Urothelium cell line (cell line): ENCODE data around the gene RNPEP.
"Not testable (repeated sequence)": the region's sequence is repeated elsewhere in the genome, so short reads cannot be mapped to it uniquely, and the experiment has no call there.

Experiments used
- DNase-seq: peaks from one replicate; pipeline ENCODE4 v3.0.0; 2011; ENCODE audit warnings: low spot score, mixed read lengths
- FAIRE-seq: peaks from 2 replicates; lab custom pipeline; 2011; peaks lifted over from hg19 to GRCh38; lab: Jason Lieb, UNC

Gene RNPEP

DNA sequence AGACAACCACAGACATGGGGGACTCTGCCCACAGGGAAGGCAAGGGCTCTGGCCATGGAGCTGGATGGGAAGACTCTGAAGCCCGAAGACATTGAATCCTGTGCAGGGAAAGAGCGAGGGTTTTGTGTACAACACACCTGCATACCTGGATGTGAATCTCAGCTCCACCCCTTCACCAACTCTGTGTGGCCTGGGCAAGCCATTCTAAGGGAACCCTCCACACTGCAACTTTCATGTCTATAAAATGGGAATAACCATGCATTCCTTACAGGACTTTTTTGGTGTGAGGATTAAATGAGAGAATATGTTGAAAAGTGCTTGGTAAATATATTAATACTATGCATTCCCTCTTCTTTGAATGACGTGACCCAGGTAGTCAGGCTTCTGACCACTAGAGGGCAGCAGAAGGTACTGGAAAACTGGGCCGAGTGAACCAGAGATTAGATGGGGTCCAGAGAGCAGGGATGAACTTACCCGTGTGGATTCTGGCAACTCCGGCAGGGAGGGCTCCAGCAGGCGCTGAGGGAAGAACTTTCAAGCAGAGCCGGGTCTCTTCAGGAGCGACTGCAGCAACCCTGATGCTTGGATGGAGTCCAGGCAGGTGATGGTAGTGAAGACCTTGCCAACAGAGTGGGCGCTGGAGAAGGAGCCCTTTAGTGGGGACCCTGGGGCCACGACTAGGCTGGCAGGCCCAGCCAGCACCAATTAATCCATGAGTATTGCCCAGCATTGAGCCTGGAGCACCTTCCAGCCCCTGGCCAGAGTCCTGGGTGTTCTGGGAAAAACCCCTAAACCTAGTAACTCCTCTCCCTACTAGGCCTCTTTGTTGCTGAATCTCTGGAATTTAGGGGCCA, 27.1 kb downstream of the RNPEP start:
- FAIRE-seq, result no peak

DNA sequence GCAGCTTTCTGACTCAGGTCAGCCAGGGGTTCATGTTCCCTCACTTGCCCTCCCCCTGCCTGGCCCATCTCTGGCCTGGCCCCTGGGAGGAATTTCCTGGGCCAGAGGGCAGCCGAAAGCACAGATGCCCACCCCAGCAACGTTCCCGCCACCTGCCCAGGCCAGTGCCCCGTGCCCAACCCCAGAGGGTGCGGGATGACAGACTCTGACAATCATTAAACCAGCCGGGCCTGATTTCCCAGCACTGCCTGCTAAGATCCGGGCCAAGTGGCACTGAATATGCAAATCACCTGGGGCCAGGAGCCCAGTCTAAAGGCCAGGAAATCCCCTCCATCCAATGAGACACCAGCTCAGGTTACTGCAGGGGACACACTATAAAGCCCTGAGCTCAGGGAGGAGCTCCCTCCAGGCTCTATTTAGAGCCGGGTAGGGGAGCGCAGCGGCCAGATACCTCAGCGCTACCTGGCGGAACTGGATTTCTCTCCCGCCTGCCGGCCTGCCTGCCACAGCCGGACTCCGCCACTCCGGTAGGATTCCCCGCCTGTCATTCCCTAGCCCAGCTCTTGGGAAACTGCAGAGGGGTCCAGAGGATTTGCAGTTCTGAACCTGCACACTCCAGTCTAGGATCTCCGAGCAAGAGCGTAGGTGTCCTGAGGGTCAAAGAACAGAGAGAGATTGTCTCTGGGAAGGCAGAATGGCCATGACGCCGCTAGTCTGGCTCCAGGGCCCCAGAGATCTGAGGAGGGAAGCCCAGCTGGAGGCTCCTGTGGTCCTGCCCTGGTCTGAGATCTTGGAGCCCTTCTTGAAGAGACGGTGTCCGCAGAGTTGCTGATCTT, 27.9 kb downstream of the RNPEP start, which contains the start of gene ELF3:
Gene ELF3 (plus strand): TSS at position 408 of the 836 bp plus-strand sequence. CDS start 550 bp downstream, outside the sequence.
- DNase-seq, result no peak
- FAIRE-seq, result no peak

More for the DNA sequence above, 27.1 kb downstream of the RNPEP start:
- peak; percentile 71 for DNase-seq

DNA sequence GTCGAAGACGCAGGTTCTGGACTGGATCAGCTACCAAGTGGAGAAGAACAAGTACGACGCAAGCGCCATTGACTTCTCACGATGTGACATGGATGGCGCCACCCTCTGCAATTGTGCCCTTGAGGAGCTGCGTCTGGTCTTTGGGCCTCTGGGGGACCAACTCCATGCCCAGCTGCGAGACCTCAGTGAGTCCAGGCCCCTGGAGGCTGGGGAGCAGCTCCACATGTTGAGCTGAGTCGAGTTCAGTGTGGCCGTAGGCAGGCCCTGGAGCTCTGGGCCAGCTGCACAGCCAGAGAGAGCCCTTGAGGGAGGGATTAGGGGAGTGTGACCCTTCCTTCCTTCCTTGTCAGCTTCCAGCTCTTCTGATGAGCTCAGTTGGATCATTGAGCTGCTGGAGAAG, 29.5 kb downstream of the RNPEP start:
- FAIRE-seq (no peak), DNase-seq (no peak)

DNA sequence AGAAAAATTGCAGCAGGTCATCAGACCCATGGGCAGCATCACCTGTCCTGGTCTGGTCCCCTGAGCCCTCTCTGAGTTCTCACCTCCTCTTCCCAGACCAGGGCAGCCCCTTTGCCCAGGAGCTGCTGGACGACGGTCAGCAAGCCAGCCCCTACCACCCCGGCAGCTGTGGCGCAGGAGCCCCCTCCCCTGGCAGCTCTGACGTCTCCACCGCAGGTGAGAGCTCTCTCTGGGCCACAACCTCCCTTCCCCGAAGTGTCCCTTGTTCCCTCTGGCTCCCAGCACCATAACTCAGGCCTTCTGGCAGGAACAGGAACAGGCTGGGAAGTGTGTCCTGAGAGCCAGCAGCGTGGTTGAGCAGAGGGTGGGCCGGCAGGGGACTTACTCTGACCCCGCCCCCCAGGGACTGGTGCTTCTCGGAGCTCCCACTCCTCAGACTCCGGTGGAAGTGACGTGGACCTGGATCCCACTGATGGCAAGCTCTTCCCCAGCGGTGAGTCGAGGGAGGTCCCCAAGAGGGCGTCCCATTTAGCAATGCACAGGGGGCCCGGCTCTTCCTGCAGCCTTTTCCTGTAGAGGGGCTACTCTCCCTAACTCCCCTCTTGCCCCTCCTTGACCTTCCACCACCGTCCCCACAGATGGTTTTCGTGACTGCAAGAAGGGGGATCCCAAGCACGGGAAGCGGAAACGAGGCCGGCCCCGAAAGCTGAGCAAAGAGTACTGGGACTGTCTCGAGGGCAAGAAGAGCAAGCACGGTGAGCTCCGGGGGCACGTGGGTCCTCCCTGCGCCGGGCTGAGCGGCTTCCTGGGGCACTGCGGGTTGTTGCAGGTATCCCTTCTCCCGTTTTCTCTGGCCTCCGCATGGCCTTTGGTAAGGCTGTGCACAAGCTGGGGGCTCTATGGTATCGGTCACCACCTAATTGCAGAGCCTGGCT, 30.4 kb downstream of the RNPEP start:
- no peak for DNase-seq
- no peak for FAIRE-seq

DNA sequence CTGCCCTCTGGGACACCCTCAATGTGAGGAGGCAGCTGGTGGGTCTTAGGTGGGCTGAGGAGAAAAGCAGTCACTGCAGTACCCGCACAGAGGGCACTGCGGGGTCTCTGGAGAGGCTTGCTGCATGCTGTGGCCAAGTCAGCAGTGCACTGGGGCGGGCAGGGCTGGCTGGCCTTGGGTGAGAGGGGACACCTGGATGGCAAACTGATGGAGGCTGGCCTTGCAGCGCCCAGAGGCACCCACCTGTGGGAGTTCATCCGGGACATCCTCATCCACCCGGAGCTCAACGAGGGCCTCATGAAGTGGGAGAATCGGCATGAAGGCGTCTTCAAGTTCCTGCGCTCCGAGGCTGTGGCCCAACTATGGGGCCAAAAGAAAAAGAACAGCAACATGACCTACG, 31.2 kb downstream of the RNPEP start:
- FAIRE-seq (no peak), DNase-seq (no peak)

DNA sequence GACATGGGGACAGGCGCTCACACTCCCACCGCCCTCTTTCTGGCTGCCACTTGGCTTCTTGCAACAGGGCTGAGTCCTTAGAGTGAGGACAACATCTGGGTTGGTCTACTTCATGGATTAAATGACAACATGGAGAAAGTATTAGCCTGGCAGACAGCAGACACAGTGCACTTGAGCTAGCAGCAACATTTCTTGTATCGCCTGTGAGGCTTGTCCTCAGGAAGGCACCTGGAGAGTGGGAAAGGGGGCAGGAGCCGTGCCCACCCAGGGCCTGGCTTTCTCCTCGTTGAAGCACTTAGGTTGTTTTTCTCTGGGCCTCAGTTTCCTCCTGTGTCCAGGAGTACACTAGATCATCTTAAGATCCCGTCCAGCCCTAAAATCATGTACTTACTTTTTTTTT, 31.6 kb downstream of the RNPEP start:
- no peak for FAIRE-seq
- no peak for DNase-seq

DNA sequence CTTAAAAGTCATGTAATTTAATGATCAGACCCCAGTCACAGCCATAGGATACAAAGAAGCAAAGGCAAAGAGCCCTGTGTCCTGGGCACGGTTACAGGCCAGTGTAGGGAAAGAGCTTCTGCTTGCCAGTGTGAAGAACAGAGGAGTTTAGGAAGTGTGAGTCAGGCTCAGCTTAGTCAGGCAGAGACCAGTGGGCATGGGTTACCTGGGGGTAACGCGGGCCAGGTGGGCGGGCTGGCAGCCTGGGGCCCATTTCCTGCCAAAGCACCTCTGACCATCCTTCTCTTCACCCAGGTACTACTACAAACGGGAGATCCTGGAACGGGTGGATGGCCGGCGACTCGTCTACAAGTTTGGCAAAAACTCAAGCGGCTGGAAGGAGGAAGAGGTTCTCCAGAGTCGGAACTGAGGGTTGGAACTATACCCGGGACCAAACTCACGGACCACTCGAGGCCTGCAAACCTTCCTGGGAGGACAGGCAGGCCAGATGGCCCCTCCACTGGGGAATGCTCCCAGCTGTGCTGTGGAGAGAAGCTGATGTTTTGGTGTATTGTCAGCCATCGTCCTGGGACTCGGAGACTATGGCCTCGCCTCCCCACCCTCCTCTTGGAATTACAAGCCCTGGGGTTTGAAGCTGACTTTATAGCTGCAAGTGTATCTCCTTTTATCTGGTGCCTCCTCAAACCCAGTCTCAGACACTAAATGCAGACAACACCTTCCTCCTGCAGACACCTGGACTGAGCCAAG, 32.6 kb downstream of the RNPEP start:
- DNase-seq, result no peak
- no peak for FAIRE-seq

DNA sequence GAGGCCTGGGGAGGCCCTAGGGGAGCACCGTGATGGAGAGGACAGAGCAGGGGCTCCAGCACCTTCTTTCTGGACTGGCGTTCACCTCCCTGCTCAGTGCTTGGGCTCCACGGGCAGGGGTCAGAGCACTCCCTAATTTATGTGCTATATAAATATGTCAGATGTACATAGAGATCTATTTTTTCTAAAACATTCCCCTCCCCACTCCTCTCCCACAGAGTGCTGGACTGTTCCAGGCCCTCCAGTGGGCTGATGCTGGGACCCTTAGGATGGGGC, 33.2 kb downstream of the RNPEP start:
- FAIRE-seq, result no peak
- no peak for DNase-seq

DNA sequence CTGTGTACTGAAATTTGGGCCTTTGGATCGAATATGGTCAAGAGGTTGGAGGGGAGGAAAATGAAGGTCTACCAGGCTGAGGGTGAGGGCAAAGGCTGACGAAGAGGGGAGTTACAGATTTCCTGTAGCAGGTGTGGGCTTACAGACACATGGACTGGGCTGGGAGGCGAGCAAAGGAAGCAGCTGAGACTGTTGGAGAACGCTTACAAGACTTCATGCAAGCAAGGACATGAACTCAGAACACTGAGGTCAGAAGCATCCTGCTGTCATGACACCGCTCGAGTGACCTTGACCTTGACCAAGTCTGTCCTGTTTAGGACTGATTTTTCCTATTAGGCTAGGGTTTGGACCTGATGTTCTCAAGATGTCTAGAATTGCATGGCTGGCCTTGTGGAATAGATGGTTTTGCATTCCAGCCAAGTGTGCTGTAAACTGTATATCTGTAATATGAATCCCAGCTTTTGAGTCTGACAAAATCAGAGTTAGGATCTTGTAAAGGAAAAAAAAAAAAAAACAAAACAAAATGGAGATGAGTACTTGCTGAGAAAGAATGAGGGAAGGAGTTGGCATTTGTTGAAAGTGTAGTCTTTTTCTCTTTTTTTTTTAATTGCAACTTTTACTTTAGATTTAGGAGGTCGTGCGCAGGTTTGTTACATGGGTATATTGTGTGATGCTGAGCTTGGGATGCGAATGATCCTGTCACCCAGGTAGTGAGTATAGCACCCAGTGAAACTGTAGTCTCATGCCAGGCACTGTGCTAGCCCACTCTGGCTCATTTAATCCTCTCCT, 33.8 kb downstream of the RNPEP start:
- no peak for FAIRE-seq
- DNase-seq, result no peak

DNA sequence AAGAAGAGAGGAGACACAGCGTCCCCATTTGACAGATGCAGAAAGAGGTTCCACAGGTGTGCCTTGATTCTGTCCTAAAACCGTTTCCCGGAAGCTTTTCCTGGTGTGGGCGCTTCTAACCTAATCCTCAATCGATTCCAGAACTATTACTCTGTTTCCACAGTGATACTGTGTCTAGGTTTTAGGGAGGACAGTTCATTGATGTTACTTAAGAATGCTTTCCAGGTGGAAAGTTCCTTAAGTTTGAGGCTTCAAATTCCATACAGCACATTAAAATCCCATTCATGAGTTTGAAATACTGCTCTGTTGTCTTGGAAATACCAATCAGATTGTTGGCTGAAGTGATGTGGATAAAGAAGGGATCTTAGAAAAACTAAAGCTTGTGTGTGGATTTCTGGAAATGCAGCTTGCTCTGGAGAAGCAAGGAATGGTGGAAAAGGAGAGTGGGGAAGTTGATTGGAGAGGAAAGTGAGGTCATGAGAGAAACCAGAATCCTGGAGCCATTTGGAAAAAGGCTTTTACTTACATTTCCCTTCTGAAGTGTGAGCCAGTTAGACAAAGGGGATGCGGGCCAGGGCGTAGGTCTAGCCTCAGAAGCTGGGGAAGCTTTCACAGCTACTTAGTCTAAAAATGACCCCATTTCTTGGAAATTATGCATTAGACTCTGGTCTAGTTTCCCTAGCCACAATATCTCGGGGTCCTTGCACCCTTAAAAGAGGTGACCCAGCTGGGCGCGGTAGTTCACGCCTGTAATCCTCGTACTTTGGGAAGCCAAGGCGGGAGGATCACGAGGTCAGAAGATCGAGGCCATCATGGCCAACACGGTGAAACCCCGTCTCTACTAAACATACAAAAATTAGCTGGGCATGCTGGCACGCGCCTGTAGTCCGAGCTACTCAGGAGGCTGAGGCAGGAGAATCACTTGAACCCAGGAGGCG, 34.6 kb downstream of the RNPEP start:
- FAIRE-seq (no peak), DNase-seq (no peak)

DNA sequence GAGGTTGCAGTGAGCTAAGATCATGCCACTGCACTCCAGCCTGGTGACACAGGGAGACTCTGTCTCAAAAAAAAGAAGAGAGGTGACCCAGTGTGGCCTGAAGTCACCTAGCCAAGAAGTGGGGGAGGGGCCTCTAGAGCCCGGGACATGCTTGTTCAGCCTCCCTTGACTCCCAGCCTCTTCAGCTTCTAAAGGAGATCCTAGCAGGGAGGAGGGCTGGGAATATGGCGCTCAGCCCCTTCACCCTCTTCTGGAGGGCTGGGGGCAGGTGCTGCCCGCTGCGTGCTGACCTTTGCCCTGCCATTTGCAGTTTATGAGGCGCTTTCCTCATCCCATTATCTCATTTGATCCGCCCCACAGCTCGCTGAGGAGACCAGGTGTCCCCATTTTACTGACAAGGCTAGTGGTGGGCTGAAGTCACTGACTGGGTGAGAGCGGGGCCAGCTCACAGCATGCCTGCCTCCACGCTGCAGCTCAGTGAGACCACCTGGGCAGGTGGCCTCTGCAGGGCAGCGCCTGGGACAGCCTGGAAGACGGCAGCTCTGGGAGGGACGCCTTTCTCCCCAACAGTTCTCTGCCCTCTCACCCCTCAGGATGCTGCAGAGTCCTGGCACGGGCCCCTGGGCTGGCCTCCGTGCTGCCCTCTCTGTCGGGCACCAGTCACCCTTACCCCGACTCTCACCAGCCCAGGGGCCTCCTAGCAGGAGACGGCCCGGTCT, 35.5 kb downstream of the RNPEP start:
- DNase-seq, result no peak
- FAIRE-seq, result no peak

DNA sequence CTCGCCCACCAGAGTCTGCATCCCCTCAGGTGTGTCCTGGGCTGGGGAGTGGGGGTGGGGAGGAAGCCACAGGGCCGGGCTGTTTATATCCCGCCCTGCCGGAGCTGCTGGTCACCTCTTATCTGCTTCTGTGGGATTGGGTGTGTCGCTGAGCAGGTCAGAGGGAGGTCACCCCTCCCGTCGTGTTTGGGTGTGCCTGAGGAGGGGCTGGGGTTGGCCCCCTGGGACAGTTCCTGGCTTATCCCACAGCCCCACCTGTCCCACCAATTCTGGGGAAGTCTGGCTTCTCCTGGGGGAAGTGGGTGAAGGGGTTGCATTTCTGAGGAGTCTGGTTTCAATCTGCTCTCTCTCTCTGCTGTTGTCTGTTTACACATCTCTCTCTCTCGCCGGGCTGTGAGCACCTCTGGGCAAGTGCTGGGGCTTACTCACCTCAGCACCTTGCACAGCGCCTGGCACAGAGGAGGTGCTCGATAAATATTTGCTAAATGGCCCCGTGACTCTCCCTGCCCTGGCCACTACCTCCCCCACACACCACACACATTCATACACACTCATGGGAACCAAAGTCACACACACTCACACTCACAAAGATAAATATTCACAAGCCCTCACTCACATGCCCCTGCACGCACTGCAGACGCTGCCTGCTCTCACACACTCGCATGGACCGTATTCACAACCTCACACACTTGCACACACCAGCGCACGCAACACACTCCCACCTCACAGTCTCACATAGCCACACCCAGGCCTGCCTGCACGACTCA, 36.2 kb downstream of the RNPEP start:
- FAIRE-seq (no peak), DNase-seq (peak; percentile 42)

DNA sequence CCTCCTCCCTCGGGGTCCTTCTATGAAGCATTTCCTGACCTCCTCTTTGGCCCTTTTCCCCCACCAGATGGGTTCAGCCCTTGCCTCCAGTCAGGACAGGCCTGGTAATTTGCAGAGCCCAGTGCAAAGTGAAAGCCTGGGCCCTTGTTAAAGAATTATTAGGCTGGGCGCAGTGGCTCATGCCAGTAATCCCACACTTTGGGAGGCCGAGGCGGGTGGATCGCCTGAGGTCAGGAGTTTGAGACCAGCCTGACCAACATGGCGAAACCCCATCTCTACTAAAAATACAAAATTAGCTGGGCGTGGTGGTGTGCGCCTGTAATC, 36.7 kb downstream of the RNPEP start:
- not testable (repeated sequence) for DNase-seq, FAIRE-seq

DNA sequence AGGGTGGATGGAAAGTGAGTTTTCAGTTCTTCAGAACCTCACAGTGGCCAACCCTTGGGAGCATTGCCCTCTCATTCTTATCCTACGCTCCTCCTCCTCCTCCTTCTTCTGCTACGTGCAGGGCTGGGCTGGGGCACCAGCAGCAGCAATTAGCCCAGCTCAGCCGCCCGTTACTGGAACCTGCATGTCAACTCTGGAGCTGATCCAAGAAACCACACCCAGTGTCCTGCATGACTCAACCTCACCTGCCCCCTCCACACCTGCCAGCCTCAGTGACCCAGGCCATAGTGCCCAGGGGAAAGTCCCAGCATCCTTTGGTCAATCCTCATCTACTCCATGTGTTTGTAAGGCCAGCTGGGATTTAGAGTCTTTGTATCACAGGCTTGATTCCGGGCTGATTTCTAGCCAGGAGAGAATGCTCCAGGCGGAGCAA, 40.6 kb downstream of the RNPEP start:
- FAIRE-seq (no peak), DNase-seq (peak; percentile 41)

DNA sequence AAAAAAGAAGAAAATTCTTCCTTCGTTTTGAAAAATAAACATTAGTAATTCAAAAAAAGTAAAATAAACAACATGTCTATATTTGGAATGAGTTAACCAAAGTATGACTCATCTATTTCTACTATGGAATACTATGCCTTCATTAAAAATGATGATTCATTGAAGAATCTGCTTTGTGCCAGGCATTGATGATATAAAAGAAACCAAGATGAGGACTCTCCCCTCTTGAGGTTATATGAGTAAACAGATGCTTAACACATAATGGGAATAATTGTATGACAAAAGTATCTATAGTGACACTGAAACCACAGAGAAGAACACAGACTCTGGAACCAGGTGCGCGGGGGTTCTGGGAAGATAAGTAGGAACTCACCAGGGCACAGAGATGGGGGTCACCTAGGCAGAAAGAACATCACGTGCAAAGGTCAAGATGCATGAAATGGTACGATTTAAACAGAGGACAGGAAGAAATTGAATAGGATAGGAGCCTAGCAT, 46.8 kb downstream of the RNPEP start:
- DNase-seq, result peak; percentile 78
- FAIRE-seq, result no peak

DNA sequence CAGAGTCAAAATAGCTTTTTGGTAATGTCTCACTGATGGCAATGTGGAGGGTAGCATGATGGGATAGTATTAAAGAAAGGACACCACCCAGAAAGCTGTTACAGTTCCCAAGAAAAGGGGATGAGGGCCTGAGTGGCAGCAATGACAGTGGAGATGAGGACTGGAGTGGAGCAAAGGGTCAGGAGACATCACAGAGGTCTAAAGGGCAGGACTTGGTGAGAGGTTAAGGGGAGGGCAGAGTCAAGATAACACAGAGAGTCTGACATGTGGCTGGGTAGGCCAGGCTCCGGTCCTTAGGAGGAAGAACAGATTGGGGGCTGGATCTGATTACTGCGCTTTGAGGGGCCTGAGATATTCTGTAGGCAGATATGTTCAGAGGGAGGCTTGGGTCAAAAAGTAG, 47.3 kb downstream of the RNPEP start:
- FAIRE-seq (no peak), DNase-seq (no peak)

DNA sequence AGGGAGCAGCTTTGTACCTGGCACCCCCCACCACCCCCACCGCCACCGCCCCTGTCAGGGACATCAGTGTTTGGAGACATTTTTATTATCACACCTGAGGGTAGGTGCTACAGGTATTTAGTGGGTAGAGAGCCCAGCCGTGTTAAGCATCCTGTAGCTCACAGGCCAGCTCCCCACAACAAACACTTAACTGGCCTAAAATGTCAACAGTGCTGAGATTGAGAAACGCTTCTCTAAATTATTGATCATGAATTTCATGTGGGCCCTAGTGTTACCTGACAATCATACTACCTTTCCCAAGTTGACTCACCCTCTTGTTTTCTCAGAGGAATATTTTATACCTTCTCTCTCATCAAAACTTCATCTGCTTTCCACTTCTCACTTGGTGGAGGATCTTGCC, 49.3 kb downstream of the RNPEP start:
- DNase-seq, result no peak
- no peak for FAIRE-seq
